ENCODE results near the gene MYO3A.

MYO3A gene

GRCh38 chr10:26216585-26217395, 282.8 kb downstream of the MYO3A start, which contains the start of gene GAD2:
Gene GAD2, plus strand, starts transcription at chr10:26216774. Its CDS starts 36 bp downstream, at chr10:26216810.
- DNase-seq: no peak

- DNase-seq: no peak
These were observed 283.5 kb downstream of the MYO3A start for GRCh38 chr10:26217396-26218086.

- DNase-seq: no peak
These were observed 285.6 kb downstream of the MYO3A start for GRCh38 chr10:26219676-26220075.

- no peak for DNase-seq
These were observed 286.9 kb downstream of the MYO3A start for GRCh38 chr10:26220901-26221300.

GRCh38 chr10:26221541-26221940, 287.5 kb downstream of the MYO3A start:
- no peak for DNase-seq

- no peak for DNase-seq
These were observed 288.5 kb downstream of the MYO3A start for GRCh38 chr10:26222563-26222962.

- no peak for DNase-seq
These were observed 291.3 kb downstream of the MYO3A start for GRCh38 chr10:26225322-26225721.

- no peak for DNase-seq
These were observed 293.8 kb downstream of the MYO3A start for GRCh38 chr10:26227786-26228185.

GRCh38 chr10:26232174-26232573, 298.1 kb downstream of the MYO3A start:
- no peak for DNase-seq

- no peak for DNase-seq
These were observed 301.7 kb downstream of the MYO3A start for GRCh38 chr10:26235761-26236160.

GRCh38 chr10:26238378-26238777, 304.3 kb downstream of the MYO3A start:
- DNase-seq: no peak

- DNase-seq: no peak
These were observed 308.8 kb downstream of the MYO3A start for GRCh38 chr10:26242706-26243350.

- DNase-seq: no peak
These were observed 309.3 kb downstream of the MYO3A start for GRCh38 chr10:26243351-26243720.

GRCh38 chr10:26249681-26250080, 315.7 kb downstream of the MYO3A start:
- DNase-seq: no peak

- DNase-seq: no peak
These were observed 317.9 kb downstream of the MYO3A start for GRCh38 chr10:26251925-26252324.

GRCh38 chr10:26254616-26255015, 320.6 kb downstream of the MYO3A start:
- DNase-seq: no peak

- no peak for DNase-seq
These were observed 325.3 kb downstream of the MYO3A start for GRCh38 chr10:26259341-26259740.
